ENCODE results near the gene FN3KRP. TPM values are rescaled to one million over a fixed set of nuclear protein-coding genes. Genes with fewer than 3 reads are reported as not detected.

FN3KRP gene
- total and polyA plus RNA-seq, 4 donors: 10.1 to 15.5 (median 11.0) TPM

DNA sequence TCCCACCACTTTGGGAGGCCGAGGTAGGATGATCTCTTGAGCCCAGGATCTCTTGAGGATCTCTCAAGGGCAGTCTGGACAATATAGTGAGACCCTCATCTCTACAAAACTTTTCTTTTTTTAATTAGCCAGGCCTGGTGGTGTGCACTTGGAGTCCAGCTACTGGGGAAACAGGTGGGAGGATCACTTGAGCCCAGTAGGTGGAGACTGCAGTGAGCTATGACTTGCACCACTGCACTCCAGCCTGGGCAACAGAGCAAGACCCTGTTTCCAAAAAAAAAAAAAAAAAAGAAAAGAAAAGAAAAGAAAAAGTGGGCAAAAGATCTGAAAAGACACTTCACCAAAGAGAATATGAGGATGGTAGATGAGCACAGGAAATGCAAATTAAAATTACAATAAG lies 33.0 kb upstream of the FN3KRP start:
- H3K4me1 ChIP-seq (ENCODE audit: control insufficient read depth in 4 of 4, insufficient read depth in 4 of 4, low read length in 3 of 4): peaks cover 2 to 21% (median 8%) of the 10 kb centered on the region in 4 donors
- TF ChIP-seq, protein P1, sequence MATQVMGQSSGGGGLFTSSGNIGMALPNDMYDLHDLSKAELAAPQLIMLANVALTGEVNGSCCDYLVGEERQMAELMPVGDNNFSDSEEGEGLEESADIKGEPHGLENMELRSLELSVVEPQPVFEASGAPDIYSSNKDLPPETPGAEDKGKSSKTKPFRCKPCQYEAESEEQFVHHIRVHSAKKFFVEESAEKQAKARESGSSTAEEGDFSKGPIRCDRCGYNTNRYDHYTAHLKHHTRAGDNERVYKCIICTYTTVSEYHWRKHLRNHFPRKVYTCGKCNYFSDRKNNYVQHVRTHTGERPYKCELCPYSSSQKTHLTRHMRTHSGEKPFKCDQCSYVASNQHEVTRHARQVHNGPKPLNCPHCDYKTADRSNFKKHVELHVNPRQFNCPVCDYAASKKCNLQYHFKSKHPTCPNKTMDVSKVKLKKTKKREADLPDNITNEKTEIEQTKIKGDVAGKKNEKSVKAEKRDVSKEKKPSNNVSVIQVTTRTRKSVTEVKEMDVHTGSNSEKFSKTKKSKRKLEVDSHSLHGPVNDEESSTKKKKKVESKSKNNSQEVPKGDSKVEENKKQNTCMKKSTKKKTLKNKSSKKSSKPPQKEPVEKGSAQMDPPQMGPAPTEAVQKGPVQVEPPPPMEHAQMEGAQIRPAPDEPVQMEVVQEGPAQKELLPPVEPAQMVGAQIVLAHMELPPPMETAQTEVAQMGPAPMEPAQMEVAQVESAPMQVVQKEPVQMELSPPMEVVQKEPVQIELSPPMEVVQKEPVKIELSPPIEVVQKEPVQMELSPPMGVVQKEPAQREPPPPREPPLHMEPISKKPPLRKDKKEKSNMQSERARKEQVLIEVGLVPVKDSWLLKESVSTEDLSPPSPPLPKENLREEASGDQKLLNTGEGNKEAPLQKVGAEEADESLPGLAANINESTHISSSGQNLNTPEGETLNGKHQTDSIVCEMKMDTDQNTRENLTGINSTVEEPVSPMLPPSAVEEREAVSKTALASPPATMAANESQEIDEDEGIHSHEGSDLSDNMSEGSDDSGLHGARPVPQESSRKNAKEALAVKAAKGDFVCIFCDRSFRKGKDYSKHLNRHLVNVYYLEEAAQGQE (IDR thresholded peaks at IDR 0.05): no peak
- TF ChIP-seq TAF1 (conservative IDR thresholded peaks at IDR 0.05): no peak
- 94% methylated on average over 1 of the region's 1 CpG for WGBS
- peak overlapping the region; percentile 78 to 90 for H3K27ac ChIP-seq (ENCODE audit: low read depth in 1 of 2, low read length in 2 of 2)
- H3K9me3 ChIP-seq (ENCODE audit: control insufficient read depth in 4 of 4, low read length in 3 of 4): no peaks in the 10 kb centered on the region
- no peaks in the 10 kb centered on the region for H3K27me3 ChIP-seq (ENCODE audit: control insufficient read depth in 4 of 4, insufficient read depth in 4 of 4, low read length in 3 of 4)
- DNase-seq (ENCODE audit: low spot score): no peak
- peak overlapping the region in 1 of 2 donors; percentile 46 for H3K9ac ChIP-seq (ENCODE audit: low read depth in 1 of 2, low read length in 2 of 2)
- H3K36me3 ChIP-seq (ENCODE audit: control insufficient read depth in 4 of 4, insufficient read depth in 3 of 4, low read depth in 1 of 4, low read length in 3 of 4): no peaks in the 10 kb centered on the region
- no peak overlapping the region for H3K4me3 ChIP-seq (ENCODE audit: low read depth in 1 of 3, low read length in 3 of 3)

DNA sequence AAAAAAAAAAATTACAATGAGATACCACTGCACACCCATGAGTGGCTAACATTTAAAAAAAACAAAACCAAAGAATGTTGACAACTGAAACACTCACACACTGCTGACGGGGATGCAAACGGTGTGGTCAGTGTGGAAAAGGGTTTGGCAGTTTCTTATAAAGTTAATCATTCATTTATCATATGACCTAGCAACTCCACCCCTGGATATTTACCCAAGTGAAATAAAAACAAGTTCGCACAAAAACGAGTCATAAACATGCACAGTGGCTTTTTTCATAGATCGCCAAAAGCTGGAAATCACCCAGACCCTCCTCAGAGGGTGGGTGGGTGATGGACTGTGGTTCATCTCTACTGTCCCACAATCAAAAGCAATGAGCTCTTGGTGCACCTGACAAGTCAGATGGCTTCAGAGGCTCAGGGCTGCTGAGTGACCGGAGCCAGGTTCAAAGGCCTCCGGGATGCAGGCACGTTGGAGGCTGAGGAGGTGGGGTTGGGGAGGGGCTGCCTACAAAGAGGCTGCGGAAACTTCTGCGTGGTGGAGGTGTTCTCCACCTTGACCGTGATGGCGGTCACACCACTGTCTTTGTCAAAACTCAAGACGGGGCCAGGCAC lies 32.2 kb upstream of the FN3KRP start:
- WGBS: 34% methylated on average over 13 of the region's 13 CpGs
- TF ChIP-seq GABPA (IDR thresholded peaks at IDR 0.05 in 1 of 2, conservative IDR thresholded peaks at IDR 0.05 in 1 of 2) (no peak), RXRA (IDR thresholded peaks at IDR 0.05) (peak; percentile 85 to 87), FOXA1 (IDR thresholded peaks at IDR 0.05) (peak; percentile 86), RAD21 (IDR thresholded peaks at IDR 0.05) (no peak), FOXA2 (IDR thresholded peaks at IDR 0.05) (peak; percentile 88), TAF1 (conservative IDR thresholded peaks at IDR 0.05) (no peak), SP1 (IDR thresholded peaks at IDR 0.05) (peak; percentile 89), EGR1 (IDR thresholded peaks at IDR 0.05; ENCODE audit: low read depth in 2 of 2) (no peak), JUND (IDR thresholded peaks at IDR 0.05) (peak in 1 of 2 donors; percentile 5), CTCF (IDR thresholded peaks at IDR 0.05; ENCODE audit: low read depth, low read length, missing input control) (no peak), HNF4G (IDR thresholded peaks at IDR 0.05) (no peak), NR2F2 (IDR thresholded peaks at IDR 0.05) (no peak), YY1 (IDR thresholded peaks at IDR 0.05) (peak; percentile 86), HNF4A (conservative IDR thresholded peaks at IDR 0.05) (peak; percentile 66 to 79)
- TF ChIP-seq, protein P2, sequence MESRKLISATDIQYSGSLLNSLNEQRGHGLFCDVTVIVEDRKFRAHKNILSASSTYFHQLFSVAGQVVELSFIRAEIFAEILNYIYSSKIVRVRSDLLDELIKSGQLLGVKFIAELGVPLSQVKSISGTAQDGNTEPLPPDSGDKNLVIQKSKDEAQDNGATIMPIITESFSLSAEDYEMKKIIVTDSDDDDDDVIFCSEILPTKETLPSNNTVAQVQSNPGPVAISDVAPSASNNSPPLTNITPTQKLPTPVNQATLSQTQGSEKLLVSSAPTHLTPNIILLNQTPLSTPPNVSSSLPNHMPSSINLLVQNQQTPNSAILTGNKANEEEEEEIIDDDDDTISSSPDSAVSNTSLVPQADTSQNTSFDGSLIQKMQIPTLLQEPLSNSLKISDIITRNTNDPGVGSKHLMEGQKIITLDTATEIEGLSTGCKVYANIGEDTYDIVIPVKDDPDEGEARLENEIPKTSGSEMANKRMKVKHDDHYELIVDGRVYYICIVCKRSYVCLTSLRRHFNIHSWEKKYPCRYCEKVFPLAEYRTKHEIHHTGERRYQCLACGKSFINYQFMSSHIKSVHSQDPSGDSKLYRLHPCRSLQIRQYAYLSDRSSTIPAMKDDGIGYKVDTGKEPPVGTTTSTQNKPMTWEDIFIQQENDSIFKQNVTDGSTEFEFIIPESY (IDR thresholded peaks at IDR 0.05): peak; percentile 73
- TF ChIP-seq, protein P1 (IDR thresholded peaks at IDR 0.05): peak; percentile 50
- TF ChIP-seq, protein P3, sequence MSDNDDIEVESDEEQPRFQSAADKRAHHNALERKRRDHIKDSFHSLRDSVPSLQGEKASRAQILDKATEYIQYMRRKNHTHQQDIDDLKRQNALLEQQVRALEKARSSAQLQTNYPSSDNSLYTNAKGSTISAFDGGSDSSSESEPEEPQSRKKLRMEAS (IDR thresholded peaks at IDR 0.05): peak; percentile 7
- TF ChIP-seq, protein P4, sequence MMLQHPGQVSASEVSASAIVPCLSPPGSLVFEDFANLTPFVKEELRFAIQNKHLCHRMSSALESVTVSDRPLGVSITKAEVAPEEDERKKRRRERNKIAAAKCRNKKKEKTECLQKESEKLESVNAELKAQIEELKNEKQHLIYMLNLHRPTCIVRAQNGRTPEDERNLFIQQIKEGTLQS (IDR thresholded peaks at IDR 0.05): no peak
- peak overlapping the region; percentile 78 to 90 for H3K27ac ChIP-seq (ENCODE audit: low read depth in 1 of 2, low read length in 2 of 2)
- no peaks in the 10 kb centered on the region for H3K36me3 ChIP-seq (ENCODE audit: control insufficient read depth in 4 of 4, insufficient read depth in 3 of 4, low read depth in 1 of 4, low read length in 3 of 4)
- peaks cover 2 to 21% (median 8%) of the 10 kb centered on the region in 4 donors for H3K4me1 ChIP-seq (ENCODE audit: control insufficient read depth in 4 of 4, insufficient read depth in 4 of 4, low read length in 3 of 4)
- peak overlapping the region in 1 of 2 donors; percentile 8 for H3K9ac ChIP-seq (ENCODE audit: low read depth in 1 of 2, low read length in 2 of 2)
- DNase-seq (ENCODE audit: low spot score): no peak
- H3K4me3 ChIP-seq (ENCODE audit: low read depth in 1 of 3, low read length in 3 of 3): peak overlapping the region in 2 of 3 donors; percentile 20 to 36
- no peaks in the 10 kb centered on the region for H3K27me3 ChIP-seq (ENCODE audit: control insufficient read depth in 4 of 4, insufficient read depth in 4 of 4, low read length in 3 of 4)
- no peaks in the 10 kb centered on the region for H3K9me3 ChIP-seq (ENCODE audit: control insufficient read depth in 4 of 4, low read length in 3 of 4)

All from liver (tissue), 9 donors.